ENCODE measurements around the gene DDX49. TPM values are rescaled to one million over a fixed set of nuclear protein-coding genes. Genes with fewer than 3 reads are reported as not detected.

Gene DDX49
- total RNA-seq, 1 experiment from 2014 or later, result 47.9 TPM

GRCh38 chr19:18972851-18973250 lies 53.3 kb downstream of the DDX49 start:
- Mint-ChIP-seq H3K36me3 (no peaks in the 10 kb centered on the region), H3K27me3 (ENCODE audit: low read depth) (peaks cover 2% of the 10 kb centered on the region; the same call in 1 of the 2 replicates), H3K4me3 (no peak overlapping the region), H3K27ac (no peak overlapping the region), H3K4me1 (no peaks in the 10 kb centered on the region), H3K9me3 (peaks cover 4% of the 10 kb centered on the region; the same call in 1 of the 2 replicates)
- ChIA-PET CTCF (interaction anchor here (0.6 to 1.2 kb wide), 4 partner anchors 11 to 126 kb away, joined by 3 to 6 read pairs (median 4); no protein-coding TSS in a partner anchor), POLR2A (interaction anchor here (0.6 kb wide), 1 partner anchor 25 kb away, joined by 6 read pairs; no protein-coding TSS in a partner anchor)
- no peak for TF ChIP-seq ETV6 (CRISPR knock-in tag; IDR thresholded peaks at IDR 0.05)
- no peak for TF ChIP-seq MAX (CRISPR knock-in tag; IDR thresholded peaks at IDR 0.05)
- DNase-seq (ENCODE audit: low spot score) (no peak), ATAC-seq (no peak)

GRCh38 chr19:18975011-18975410 lies 55.5 kb downstream of the DDX49 start:
- Mint-ChIP-seq H3K4me1 (no peaks in the 10 kb centered on the region), H3K36me3 (no peaks in the 10 kb centered on the region), H3K4me3 (no peak overlapping the region), H3K27me3 (ENCODE audit: low read depth) (peaks cover 5% of the 10 kb centered on the region), H3K9me3 (no peaks in the 10 kb centered on the region), H3K27ac (no peak overlapping the region)
- no peak for TF ChIP-seq JAZF1 (CRISPR knock-in tag; IDR thresholded peaks at IDR 0.05)
- no peak for TF ChIP-seq TCF7 (CRISPR knock-in tag; IDR thresholded peaks at IDR 0.05; ENCODE audit: low read depth)
- no peak for TF ChIP-seq USF2 (CRISPR knock-in tag; IDR thresholded peaks at IDR 0.05)
- no peak for TF ChIP-seq SMAD4 (CRISPR knock-in tag; IDR thresholded peaks at IDR 0.05)
- no peak for TF ChIP-seq RORB (CRISPR knock-in tag; IDR thresholded peaks at IDR 0.05)
- no peak for TF ChIP-seq ZNF263 (CRISPR knock-in tag; IDR thresholded peaks at IDR 0.05; ENCODE audit: low read depth)
- no peak for TF ChIP-seq SP1 (CRISPR knock-in tag; conservative IDR thresholded peaks at IDR 0.05)
- no peak for TF ChIP-seq NR1H2 (CRISPR knock-in tag; IDR thresholded peaks at IDR 0.05)
- no peak for TF ChIP-seq EMX1 (CRISPR knock-in tag; IDR thresholded peaks at IDR 0.05)
- no peak for TF ChIP-seq ESRRA (CRISPR knock-in tag; IDR thresholded peaks at IDR 0.05; ENCODE audit: borderline replicate concordance)
- TF ChIP-seq STAT6 (CRISPR knock-in tag; conservative IDR thresholded peaks at IDR 0.05; ENCODE audit: low read depth), result no peak
- TF ChIP-seq USF1 (CRISPR knock-in tag; IDR thresholded peaks at IDR 0.05), result no peak
- no peak for TF ChIP-seq MAX (CRISPR knock-in tag; IDR thresholded peaks at IDR 0.05)
- TF ChIP-seq ZNF281 (CRISPR knock-in tag; IDR thresholded peaks at IDR 0.05), result no peak
- no peak for TF ChIP-seq GABPB1 (CRISPR knock-in tag; IDR thresholded peaks at IDR 0.05)
- no peak for TF ChIP-seq FOXP1 (CRISPR knock-in tag; IDR thresholded peaks at IDR 0.05; ENCODE audit: borderline replicate concordance)
- no peak for TF ChIP-seq NR2C2 (CRISPR knock-in tag; IDR thresholded peaks at IDR 0.05)
- no peak for TF ChIP-seq ATF6 (CRISPR knock-in tag; IDR thresholded peaks at IDR 0.05)
- TF ChIP-seq ZNF121 (CRISPR knock-in tag; IDR thresholded peaks at IDR 0.05), result no peak
- ChIA-PET CTCF (interaction anchor here (0.6 to 1.5 kb wide), 2 partner anchors 12 to 74 kb away, joined by 3 to 6 read pairs; no protein-coding TSS in a partner anchor), POLR2A (no interaction called here)
- ATAC-seq (no peak), DNase-seq (ENCODE audit: low spot score) (no peak)

Measured in WTC11 (cell line).